Ovary (tissue), 9 donors: ENCODE results near the gene CABP2. TPM values are rescaled to one million over a fixed set of nuclear protein-coding genes. Genes with fewer than 3 reads are reported as not detected.

Experiments used
- DNase-seq, 5 donors: peaks; one replicate each; pipeline ENCODE4 v3.0.0-alpha.2; 2019 to 2020
- H3K27ac ChIP-seq, 2 donors: fragments of 200-600 bp; one replicate each; pipeline versions ENCODE4 v1.5.1 to v1.8.0; 2019 to 2022
- H3K27me3 ChIP-seq: fragments of 200-600 bp; one replicate; pipeline ENCODE4 v1.8.0; 2022
- H3K36me3 ChIP-seq: fragments of 200-600 bp; sonication (generic); one replicate; pipeline ENCODE4 v1.5.1; 2019
- H3K4me1 ChIP-seq: one replicate; pipeline ENCODE4 v1.8.1; 2013; ENCODE audit warnings: mild to moderate bottlenecking, moderate library complexity; ENCODE audit not compliant: insufficient read depth
- H3K4me3 ChIP-seq: fragments of 200-600 bp; sonication (generic); one replicate; pipeline ENCODE4 v1.5.1; 2017
- H3K9me3 ChIP-seq, 2 donors: fragments of 200-600 bp in 1 of 2; sonication (generic) in 1 of 2; one replicate each; pipeline versions ENCODE4 v1.5.1 to v1.8.1; 2013 to 2019; ENCODE audit warnings: mild to moderate bottlenecking in 1 of 2, moderate library complexity in 1 of 2
- EP300 ChIP-seq: sonication (generic); formaldehyde crosslinking; IDR thresholded peaks from one replicate; pipeline ENCODE4 v1.6.1; 2017; ENCODE audit warnings: antibody characterized with exemption
- POLR2A ChIP-seq: fragments of 450-650 bp; IDR thresholded peaks from one replicate; pipeline ENCODE4 v1.6.1; 2017; ENCODE audit warnings: antibody characterized with exemption, mild to moderate bottlenecking, moderate library complexity
- WGBS, 3 donors: extraction: QIAGEN DNeasy Blood & Tissue Kit in 1 of 3; methylation state at CpG; one replicate each; pipeline versions ENCODE4 v1.1.5 to v1.1.7; 2013 to 2017; 5-methylcytosine and 5-hydroxymethylcytosine counted together
- intact Hi-C, 4 donors: fragments of 100-400 bp; cut with DNase I; formaldehyde crosslinking; loops; one replicate each; pipeline versions ENCODE4 v1.11.0 to v1.15.1; 2022 to 2023
- polyA plus RNA-seq, 2 donors: library from polyadenylated mRNA; stranded (reverse); fragments of 200-250 nt in 1 of 2; fragments of 350-450 nt in 1 of 2; fragmentation: Illumina TruSeq in 1 of 2; extraction: RNeasy Lipid Tissue Mini Kit (QIAGEN cat#74804) in 1 of 2; gene quantifications; one replicate each; pipeline ENCODE4 v1.2.3, GENCODE V29; 2013 to 2014
- total RNA-seq, 7 donors: library from RNA; depleted of rRNA in 2 of 7; stranded (reverse); fragments of >200 nt in 2 of 7; fragmentation: NEBNext Ultra II Directional in 3 of 7; extraction: Animal tissue kit (Norgen Biotek cat#: 25700) in 3 of 7; gene quantifications; one replicate each; pipeline versions ENCODE4 v1.1.0 to v1.2.4, GENCODE V29; 2016 to 2023
- TF ChIP-seq, protein P1 (sequence below), 3 donors: fragments of 450-650 bp in 2 of 3; fragments of 200-600 bp in 1 of 3; IDR thresholded peaks; one replicate each; pipeline versions ENCODE4 v1.5.1 to v1.8.0; 2016 to 2022; ENCODE audit warnings: antibody characterized with exemption in 3 of 3, mild to moderate bottlenecking in 1 of 3
- donor health status: DM: no; HTN: no; CAD: no; lungs with moderate emphysema.
- donor health status: DM: no; HTN: no; CAD: no.
- donor health status: Bipolar disorder and iron deficiency.
- donor health status: DM: yes; HTN: yes; CAD: no.
- donor health status: DM: no; HTN: no; CAD: no.
- donor health status: DM: yes; HTN: yes; CAD: no.

CABP2 gene
- total and polyA plus RNA-seq, 9 donors, result not detected

DNA sequence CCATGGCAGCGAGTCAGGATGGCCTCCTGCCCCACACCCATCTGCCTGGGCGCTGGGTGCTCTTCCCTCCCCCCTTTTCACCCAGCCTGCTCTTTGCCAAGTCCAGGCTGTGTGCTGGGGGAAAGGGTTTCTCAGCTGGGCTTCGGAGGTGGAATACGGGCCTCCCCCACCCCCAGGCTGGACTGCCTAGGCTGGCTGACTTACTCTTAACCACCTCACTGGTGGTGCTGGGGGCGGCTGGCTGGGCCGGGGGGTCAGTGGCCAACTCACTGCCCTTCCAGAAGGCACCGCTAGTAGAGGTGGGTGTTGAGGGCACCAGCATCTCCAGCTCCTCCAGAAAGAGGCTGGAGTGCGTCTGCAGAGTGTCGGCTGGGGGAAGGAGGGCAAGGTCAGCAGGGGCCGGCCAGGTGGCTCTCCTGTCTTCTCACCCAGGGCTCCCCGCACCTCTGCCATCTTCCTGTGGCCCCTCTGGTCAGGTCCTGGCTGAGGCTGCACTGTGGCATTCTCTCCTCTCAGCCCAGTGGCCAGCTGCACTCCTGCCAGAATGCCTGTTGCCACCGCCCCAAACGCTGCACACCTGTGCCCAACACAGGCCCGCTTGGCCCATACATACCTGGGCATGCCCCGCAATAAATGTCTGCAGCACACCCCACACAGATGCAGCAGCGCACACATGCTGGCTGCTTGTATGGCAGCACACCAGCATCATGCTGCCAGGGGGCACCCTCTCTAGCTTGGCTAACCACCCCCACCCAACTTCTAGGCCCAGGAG is 27.8 kb downstream of the CABP2 start:
- 89 to 93% (median 92%) methylated on average over 16 of the region's 16 CpGs for WGBS, 3 donors
- TF ChIP-seq POLR2A (no peak), EP300 (no peak)
- TF ChIP-seq, protein P1, sequence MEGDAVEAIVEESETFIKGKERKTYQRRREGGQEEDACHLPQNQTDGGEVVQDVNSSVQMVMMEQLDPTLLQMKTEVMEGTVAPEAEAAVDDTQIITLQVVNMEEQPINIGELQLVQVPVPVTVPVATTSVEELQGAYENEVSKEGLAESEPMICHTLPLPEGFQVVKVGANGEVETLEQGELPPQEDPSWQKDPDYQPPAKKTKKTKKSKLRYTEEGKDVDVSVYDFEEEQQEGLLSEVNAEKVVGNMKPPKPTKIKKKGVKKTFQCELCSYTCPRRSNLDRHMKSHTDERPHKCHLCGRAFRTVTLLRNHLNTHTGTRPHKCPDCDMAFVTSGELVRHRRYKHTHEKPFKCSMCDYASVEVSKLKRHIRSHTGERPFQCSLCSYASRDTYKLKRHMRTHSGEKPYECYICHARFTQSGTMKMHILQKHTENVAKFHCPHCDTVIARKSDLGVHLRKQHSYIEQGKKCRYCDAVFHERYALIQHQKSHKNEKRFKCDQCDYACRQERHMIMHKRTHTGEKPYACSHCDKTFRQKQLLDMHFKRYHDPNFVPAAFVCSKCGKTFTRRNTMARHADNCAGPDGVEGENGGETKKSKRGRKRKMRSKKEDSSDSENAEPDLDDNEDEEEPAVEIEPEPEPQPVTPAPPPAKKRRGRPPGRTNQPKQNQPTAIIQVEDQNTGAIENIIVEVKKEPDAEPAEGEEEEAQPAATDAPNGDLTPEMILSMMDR (IDR thresholded peaks at IDR 0.05), result no peak
- Histone ChIP-seq H3K9me3 (no peaks in the 10 kb centered on the region), H3K36me3 (no peaks in the 10 kb centered on the region), H3K27me3 (no peaks in the 10 kb centered on the region), H3K4me3 (no peak overlapping the region), H3K4me1 (no peaks in the 10 kb centered on the region), H3K27ac (no peak overlapping the region)
- intact Hi-C loops, result no loop called here
- DNase-seq, result no peak

DNA sequence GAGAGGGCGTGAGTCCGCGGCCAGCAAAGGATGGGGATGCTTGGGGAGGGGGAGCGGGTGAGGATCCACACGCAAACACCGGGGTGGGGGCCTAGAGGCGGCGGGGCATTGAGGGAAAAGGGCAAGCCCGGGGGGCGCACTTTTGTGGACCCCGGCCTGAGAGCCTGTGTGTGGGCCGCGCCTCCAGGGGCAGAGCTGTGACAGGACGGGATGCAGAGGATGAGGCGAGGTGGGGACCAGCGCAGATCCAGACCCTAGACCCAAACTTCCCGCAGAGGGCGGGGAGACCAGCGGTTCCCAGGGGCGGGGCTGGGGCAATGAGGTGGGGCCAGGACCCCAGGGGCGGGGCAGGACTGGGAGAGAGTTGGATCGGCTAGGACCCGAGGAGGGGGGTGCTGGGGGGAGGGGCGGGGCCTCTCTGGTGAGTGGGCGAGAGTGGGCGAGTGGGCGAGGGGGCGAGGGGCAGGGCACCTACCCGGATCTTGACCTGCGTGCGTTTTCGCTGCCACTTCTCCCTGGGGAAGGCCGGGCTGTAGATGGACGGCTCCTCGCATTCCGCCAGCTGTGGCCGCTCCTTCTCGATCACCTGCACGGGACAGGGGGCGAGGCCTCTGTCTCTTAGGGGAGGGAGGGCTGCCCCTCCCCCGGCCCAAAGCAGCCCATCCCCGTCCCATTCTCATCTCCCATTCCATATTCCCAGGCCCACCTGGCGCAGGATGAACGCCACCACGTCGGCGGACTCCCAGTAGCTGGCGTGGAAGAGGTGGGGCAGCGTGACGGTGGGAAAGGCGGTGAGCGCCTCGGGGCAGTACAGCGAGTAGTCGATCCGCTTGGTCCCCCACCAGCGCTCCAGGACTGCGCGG is 28.6 kb downstream of the CABP2 start:
- no peaks in the 10 kb centered on the region for H3K36me3 ChIP-seq
- no peak for TF ChIP-seq POLR2A
- TF ChIP-seq, protein P1 (IDR thresholded peaks at IDR 0.05), result no peak
- no peak for TF ChIP-seq EP300
- no peak for DNase-seq

DNA sequence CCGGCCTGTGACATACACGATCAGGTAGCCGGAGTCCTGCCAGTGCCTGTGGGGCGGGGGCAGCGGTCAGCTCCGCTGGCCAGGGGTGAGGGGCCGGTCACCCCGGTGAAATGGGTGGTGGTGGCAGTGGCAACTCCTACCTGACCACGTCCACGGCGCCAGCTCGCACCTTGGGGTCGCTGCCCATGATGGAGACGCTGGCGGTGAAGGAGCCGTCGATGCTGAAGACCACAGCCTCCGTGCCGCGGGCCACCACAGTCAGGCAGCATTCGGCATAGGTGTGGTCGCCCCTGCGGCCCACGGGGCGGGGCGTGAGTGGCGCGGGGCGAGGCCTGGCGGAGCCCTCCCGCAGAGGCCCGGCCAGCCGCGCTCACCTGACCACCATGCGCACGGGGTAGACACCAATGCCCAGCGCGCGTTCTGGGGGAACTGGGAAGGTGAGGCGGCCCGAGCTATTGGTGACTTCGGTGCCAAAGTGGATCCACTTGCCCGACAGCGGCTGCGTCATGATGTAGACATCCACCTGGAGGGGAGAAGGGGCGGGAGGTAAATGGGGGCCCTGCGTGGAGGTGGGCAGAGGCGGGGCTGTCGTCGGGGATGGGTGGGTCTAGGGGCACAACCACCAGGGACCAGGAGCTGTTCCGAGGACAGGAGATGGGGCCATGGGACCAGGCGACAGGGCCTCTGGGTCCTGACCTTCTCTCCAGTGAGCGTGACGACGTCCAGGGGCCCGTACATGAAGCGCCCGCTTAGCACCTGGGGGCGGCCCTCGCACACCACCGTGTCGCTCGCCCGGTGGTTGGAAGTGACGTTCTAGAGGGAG is 29.5 kb downstream of the CABP2 start:
- Histone ChIP-seq H3K4me1 (no peaks in the 10 kb centered on the region), H3K27ac (no peak overlapping the region), H3K27me3 (no peaks in the 10 kb centered on the region), H3K4me3 (no peak overlapping the region), H3K36me3 (no peaks in the 10 kb centered on the region), H3K9me3 (no peaks in the 10 kb centered on the region)
- intact Hi-C loops, result no loop called here
- TF ChIP-seq EP300, result no peak
- TF ChIP-seq, protein P1 (IDR thresholded peaks at IDR 0.05), result no peak
- TF ChIP-seq POLR2A, result no peak
- no peak for DNase-seq
- 93 to 97% (median 94%) methylated on average over 55 to 65 of the region's 65 CpGs for WGBS, 3 donors

More for the DNA sequence above, 28.6 kb downstream of the CABP2 start:
- Histone ChIP-seq H3K27ac (no peak overlapping the region), H3K27me3 (no peaks in the 10 kb centered on the region), H3K9me3 (no peaks in the 10 kb centered on the region), H3K4me3 (no peak overlapping the region), H3K4me1 (no peaks in the 10 kb centered on the region)
- intact Hi-C loops, result no loop called here
- WGBS, 3 donors, result 90% methylated on average over 59 of the region's 59 CpGs
